Endothelial cell (in vitro differentiated cells): ENCODE data around the gene CMBL. TPM values are rescaled to one million over a fixed set of nuclear protein-coding genes. Genes with fewer than 3 reads are reported as not detected.

Source experiments
- DNase-seq: peaks from one replicate; pipeline ENCODE4 v3.0.0; 2021; ENCODE audit warnings: low spot score
- H3K27ac Mint-ChIP-seq: one replicate; pipeline ENCODE4 v1.8.0; 2021; ENCODE audit warnings: mixed read lengths, inconsistent platforms; ENCODE audit not compliant: unreplicated experiment
- H3K27me3 Mint-ChIP-seq: one replicate; pipeline ENCODE4 v1.8.0; 2021; ENCODE audit warnings: mild to moderate bottlenecking, moderate library complexity, mixed read lengths, inconsistent platforms; ENCODE audit not compliant: unreplicated experiment
- H3K36me3 Mint-ChIP-seq: one replicate; pipeline ENCODE4 v1.8.0; 2021; ENCODE audit warnings: mild to moderate bottlenecking, low read depth, mixed read lengths, inconsistent platforms; ENCODE audit not compliant: unreplicated experiment
- H3K4me1 Mint-ChIP-seq: one replicate; pipeline ENCODE4 v1.8.0; 2021; ENCODE audit warnings: mild to moderate bottlenecking, mixed read lengths, inconsistent platforms; ENCODE audit not compliant: unreplicated experiment
- H3K4me3 Mint-ChIP-seq: one replicate; pipeline ENCODE4 v1.8.0; 2021; ENCODE audit warnings: mild to moderate bottlenecking, mixed read lengths, inconsistent platforms; ENCODE audit not compliant: unreplicated experiment
- H3K9me3 Mint-ChIP-seq: one replicate; pipeline ENCODE4 v1.8.0; 2021; ENCODE audit warnings: mixed read lengths, inconsistent platforms; ENCODE audit not compliant: unreplicated experiment
- CTCF ChIP-seq: fragments of 200-600 bp; sonication (generic); IDR thresholded peaks from one replicate; pipeline ENCODE4 v1.5.0; 2021; ENCODE audit warnings: antibody characterized with exemption; ENCODE audit not compliant: unreplicated experiment
- total RNA-seq: library from RNA; stranded (reverse); fragmentation: NEBNext Ultra II Directional; extraction: Animal tissue kit (Norgen Biotek cat#: 25700); gene quantifications from one replicate; pipeline ENCODE4 v1.2.1, GENCODE V29; 2021; ENCODE audit not compliant: unreplicated experiment

Gene CMBL
- total RNA-seq, 1 donor from 2014 or later: 13.1 TPM

DNA sequence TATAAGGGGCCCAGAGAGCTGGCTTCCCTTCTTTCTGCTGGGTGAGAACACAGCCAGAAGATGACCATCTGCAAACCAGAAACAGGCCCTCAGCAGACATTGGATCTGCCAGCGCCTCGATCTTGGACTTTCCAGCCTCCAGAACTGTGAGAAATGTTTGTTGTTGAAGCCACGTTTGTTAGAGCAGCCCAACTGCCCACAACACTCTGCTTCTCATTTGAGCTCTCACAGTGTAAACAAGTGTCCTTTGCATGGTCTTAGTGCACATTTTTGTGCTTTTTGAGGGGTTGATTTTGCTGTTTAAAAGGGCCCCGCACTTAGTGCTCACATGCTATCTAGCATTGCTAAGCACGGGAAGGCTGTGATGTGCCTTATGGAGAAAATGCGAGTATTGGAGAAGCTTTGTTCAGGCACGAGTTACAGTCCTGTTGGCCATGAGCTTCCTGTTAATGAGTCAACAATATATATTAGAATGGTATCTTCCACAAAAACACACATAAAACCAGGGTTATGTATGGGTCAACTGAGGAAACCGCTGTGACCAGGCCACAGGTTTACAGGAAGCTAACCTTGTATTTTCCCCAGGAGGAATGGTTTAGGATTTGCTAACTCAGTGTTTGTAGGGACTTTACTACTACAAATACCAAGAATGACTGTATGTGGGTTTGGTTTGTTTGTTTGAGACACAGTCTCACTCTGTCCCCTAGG lies 11.9 kb downstream of the CMBL start:
- peaks cover 5% of the 10 kb centered on the region for H3K27me3 Mint-ChIP-seq
- H3K27ac Mint-ChIP-seq: no peak overlapping the region
- peaks cover 20% of the 10 kb centered on the region for H3K36me3 Mint-ChIP-seq
- H3K9me3 Mint-ChIP-seq: no peaks in the 10 kb centered on the region
- TF ChIP-seq CTCF: no peak
- H3K4me3 Mint-ChIP-seq: no peak overlapping the region
- peaks cover 8% of the 10 kb centered on the region for H3K4me1 Mint-ChIP-seq
- DNase-seq: no peak

- no peaks in the 10 kb centered on the region for H3K9me3 Mint-ChIP-seq
These were observed 13.6 kb downstream of the CMBL start for GRCh38 chr5:10293907-10294662.

GRCh38 chr5:10291692-10292339 lies 15.9 kb downstream of the CMBL start:
- peaks cover 7% of the 10 kb centered on the region for H3K27me3 Mint-ChIP-seq
- H3K27ac Mint-ChIP-seq: no peak overlapping the region
- peaks cover 17% of the 10 kb centered on the region for H3K36me3 Mint-ChIP-seq
- no peak overlapping the region for H3K4me3 Mint-ChIP-seq
- no peak for TF ChIP-seq CTCF
- no peak for DNase-seq
- H3K4me1 Mint-ChIP-seq: peaks cover 12% of the 10 kb centered on the region
- no peaks in the 10 kb centered on the region for H3K9me3 Mint-ChIP-seq

More at GRCh38 chr5:10293907-10294662, 13.6 kb downstream of the CMBL start:
- Mint-ChIP-seq H3K27ac (no peak overlapping the region), H3K36me3 (peaks cover 13% of the 10 kb centered on the region), H3K4me3 (no peak overlapping the region), H3K4me1 (peaks cover 12% of the 10 kb centered on the region), H3K27me3 (peaks cover 7% of the 10 kb centered on the region)
- no peak for DNase-seq
- no peak for TF ChIP-seq CTCF

GRCh38 chr5:10290438-10290837 lies 17.3 kb downstream of the CMBL start:
- H3K4me1 Mint-ChIP-seq: peaks cover 12% of the 10 kb centered on the region
- TF ChIP-seq CTCF: no peak
- H3K36me3 Mint-ChIP-seq: peaks cover 25% of the 10 kb centered on the region
- H3K4me3 Mint-ChIP-seq: no peak overlapping the region
- H3K9me3 Mint-ChIP-seq: no peaks in the 10 kb centered on the region
- peaks cover 7% of the 10 kb centered on the region for H3K27me3 Mint-ChIP-seq
- no peak overlapping the region for H3K27ac Mint-ChIP-seq
- no peak for DNase-seq
